ENCODE data around the gene QSER1.

- TF ChIP-seq YY1 (IDR thresholded peaks at IDR 0.05): no peak
- no peak for TF ChIP-seq CTCF (IDR thresholded peaks at IDR 0.05; ENCODE audit: low read depth, low read length, missing input control)
- no peak for TF ChIP-seq REST (IDR thresholded peaks at IDR 0.05)
- no peak for TF ChIP-seq JUND (IDR thresholded peaks at IDR 0.05)
- TF ChIP-seq TAF1 (conservative IDR thresholded peaks at IDR 0.05): no peak
- no peak for TF ChIP-seq GABPA (IDR thresholded peaks at IDR 0.05 in 1 of 2, conservative IDR thresholded peaks at IDR 0.05 in 1 of 2)
- TF ChIP-seq RAD21 (IDR thresholded peaks at IDR 0.05): no peak
- no peak for TF ChIP-seq HNF4G (IDR thresholded peaks at IDR 0.05)
Observed at GRCh38 chr11:33021937-33022336, 129.3 kb downstream of the QSER1 start.

Data from liver (tissue), 3 donors.